Liver (tissue), 3 donors: ENCODE measurements around the gene PDZD2.

Experiments
- JUND ChIP-seq, 2 donors: IDR thresholded peaks; 2 replicates each; pipeline ENCODE4 v1.6.1; 2016; ENCODE audit warnings: antibody characterized with exemption in 2 of 2
- NR2F2 ChIP-seq: IDR thresholded peaks from 2 replicates; pipeline ENCODE4 v1.6.1; 2016; ENCODE audit warnings: antibody characterized with exemption
- RXRA ChIP-seq, 2 donors: IDR thresholded peaks; 2 replicates each; pipeline ENCODE4 v1.6.1; 2017 to 2018; ENCODE audit warnings: antibody characterized with exemption in 2 of 2, mild to moderate bottlenecking in 1 of 2
- SP1 ChIP-seq: IDR thresholded peaks from 2 replicates; pipeline ENCODE4 v1.6.1; 2018; ENCODE audit warnings: antibody characterized with exemption, mild to moderate bottlenecking
- YY1 ChIP-seq: IDR thresholded peaks from 2 replicates; pipeline ENCODE4 v1.6.1; 2016; ENCODE audit warnings: antibody characterized with exemption, mild to moderate bottlenecking
- TF ChIP-seq, protein P1 (sequence below): IDR thresholded peaks from 2 replicates; pipeline ENCODE4 v1.6.1; 2016; ENCODE audit warnings: antibody characterized with exemption
- TF ChIP-seq, protein P2 (sequence below): fragments of 150-350 bp; IDR thresholded peaks from 2 replicates; pipeline ENCODE4 v1.5.1; 2017; ENCODE audit warnings: improper control_type of control experiment, low read depth, low read length; ENCODE audit not compliant: missing input control
- TF ChIP-seq, protein P3 (sequence below): IDR thresholded peaks from 2 replicates; pipeline ENCODE4 v1.6.1; 2016; ENCODE audit warnings: antibody characterized with exemption, mild to moderate bottlenecking
- TF ChIP-seq, protein P4 (sequence below): IDR thresholded peaks from 2 replicates; pipeline ENCODE4 v1.6.1; 2016; ENCODE audit warnings: antibody characterized with exemption
- donor health status: healthy.
- donor health status: healthy.

DNA sequence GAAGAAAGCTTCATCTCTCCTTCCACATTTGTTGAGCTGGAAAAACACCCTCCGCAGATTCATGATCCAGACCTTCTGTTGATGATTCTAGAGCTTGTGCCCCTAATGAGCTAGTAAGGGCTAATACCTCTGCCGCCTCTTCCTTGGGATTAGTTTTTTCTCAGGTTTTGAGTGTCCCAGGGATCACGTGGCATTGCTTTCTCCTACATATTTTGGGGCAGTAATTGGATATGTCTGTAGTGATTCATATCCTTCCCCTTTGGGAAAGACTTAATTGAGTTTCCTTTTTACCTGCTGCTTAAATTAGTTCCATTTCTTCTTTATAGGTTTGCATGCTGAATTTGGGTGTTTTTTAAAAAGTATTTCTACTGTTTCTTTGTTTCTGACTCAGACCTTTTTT lies 391.3 kb downstream of the PDZD2 start:
- TF ChIP-seq, protein P1, sequence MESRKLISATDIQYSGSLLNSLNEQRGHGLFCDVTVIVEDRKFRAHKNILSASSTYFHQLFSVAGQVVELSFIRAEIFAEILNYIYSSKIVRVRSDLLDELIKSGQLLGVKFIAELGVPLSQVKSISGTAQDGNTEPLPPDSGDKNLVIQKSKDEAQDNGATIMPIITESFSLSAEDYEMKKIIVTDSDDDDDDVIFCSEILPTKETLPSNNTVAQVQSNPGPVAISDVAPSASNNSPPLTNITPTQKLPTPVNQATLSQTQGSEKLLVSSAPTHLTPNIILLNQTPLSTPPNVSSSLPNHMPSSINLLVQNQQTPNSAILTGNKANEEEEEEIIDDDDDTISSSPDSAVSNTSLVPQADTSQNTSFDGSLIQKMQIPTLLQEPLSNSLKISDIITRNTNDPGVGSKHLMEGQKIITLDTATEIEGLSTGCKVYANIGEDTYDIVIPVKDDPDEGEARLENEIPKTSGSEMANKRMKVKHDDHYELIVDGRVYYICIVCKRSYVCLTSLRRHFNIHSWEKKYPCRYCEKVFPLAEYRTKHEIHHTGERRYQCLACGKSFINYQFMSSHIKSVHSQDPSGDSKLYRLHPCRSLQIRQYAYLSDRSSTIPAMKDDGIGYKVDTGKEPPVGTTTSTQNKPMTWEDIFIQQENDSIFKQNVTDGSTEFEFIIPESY, result no peak
- TF ChIP-seq, protein P2, sequence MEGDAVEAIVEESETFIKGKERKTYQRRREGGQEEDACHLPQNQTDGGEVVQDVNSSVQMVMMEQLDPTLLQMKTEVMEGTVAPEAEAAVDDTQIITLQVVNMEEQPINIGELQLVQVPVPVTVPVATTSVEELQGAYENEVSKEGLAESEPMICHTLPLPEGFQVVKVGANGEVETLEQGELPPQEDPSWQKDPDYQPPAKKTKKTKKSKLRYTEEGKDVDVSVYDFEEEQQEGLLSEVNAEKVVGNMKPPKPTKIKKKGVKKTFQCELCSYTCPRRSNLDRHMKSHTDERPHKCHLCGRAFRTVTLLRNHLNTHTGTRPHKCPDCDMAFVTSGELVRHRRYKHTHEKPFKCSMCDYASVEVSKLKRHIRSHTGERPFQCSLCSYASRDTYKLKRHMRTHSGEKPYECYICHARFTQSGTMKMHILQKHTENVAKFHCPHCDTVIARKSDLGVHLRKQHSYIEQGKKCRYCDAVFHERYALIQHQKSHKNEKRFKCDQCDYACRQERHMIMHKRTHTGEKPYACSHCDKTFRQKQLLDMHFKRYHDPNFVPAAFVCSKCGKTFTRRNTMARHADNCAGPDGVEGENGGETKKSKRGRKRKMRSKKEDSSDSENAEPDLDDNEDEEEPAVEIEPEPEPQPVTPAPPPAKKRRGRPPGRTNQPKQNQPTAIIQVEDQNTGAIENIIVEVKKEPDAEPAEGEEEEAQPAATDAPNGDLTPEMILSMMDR, result no peak
- TF ChIP-seq RXRA (IDR thresholded peaks at IDR 0.05) (no peak), JUND (IDR thresholded peaks at IDR 0.05) (no peak), YY1 (no peak), SP1 (no peak), NR2F2 (no peak)
- TF ChIP-seq, protein P3, sequence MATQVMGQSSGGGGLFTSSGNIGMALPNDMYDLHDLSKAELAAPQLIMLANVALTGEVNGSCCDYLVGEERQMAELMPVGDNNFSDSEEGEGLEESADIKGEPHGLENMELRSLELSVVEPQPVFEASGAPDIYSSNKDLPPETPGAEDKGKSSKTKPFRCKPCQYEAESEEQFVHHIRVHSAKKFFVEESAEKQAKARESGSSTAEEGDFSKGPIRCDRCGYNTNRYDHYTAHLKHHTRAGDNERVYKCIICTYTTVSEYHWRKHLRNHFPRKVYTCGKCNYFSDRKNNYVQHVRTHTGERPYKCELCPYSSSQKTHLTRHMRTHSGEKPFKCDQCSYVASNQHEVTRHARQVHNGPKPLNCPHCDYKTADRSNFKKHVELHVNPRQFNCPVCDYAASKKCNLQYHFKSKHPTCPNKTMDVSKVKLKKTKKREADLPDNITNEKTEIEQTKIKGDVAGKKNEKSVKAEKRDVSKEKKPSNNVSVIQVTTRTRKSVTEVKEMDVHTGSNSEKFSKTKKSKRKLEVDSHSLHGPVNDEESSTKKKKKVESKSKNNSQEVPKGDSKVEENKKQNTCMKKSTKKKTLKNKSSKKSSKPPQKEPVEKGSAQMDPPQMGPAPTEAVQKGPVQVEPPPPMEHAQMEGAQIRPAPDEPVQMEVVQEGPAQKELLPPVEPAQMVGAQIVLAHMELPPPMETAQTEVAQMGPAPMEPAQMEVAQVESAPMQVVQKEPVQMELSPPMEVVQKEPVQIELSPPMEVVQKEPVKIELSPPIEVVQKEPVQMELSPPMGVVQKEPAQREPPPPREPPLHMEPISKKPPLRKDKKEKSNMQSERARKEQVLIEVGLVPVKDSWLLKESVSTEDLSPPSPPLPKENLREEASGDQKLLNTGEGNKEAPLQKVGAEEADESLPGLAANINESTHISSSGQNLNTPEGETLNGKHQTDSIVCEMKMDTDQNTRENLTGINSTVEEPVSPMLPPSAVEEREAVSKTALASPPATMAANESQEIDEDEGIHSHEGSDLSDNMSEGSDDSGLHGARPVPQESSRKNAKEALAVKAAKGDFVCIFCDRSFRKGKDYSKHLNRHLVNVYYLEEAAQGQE, result no peak
- TF ChIP-seq, protein P4, sequence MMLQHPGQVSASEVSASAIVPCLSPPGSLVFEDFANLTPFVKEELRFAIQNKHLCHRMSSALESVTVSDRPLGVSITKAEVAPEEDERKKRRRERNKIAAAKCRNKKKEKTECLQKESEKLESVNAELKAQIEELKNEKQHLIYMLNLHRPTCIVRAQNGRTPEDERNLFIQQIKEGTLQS, result no peak
